ENCODE results near the gene OSTF1. TPM values are rescaled to one million over a fixed set of nuclear protein-coding genes. Genes with fewer than 3 reads are reported as not detected.

OSTF1 gene
- total RNA-seq, 1 donor from 2014 or later = 38.4 TPM

- TF ChIP-seq CTCF (IDR thresholded peaks at IDR 0.05; ENCODE audit: partially characterized antibody, unreplicated experiment) = no peak
- Mint-ChIP-seq H3K27me3 (ENCODE audit: unreplicated experiment) (peaks cover 1% of the 10 kb centered on the region), H3K27ac (ENCODE audit: unreplicated experiment) (no peak overlapping the region), H3K9me3 (ENCODE audit: unreplicated experiment) (peaks cover 4% of the 10 kb centered on the region), H3K4me1 (ENCODE audit: low read depth, unreplicated experiment) (no peaks in the 10 kb centered on the region), H3K36me3 (ENCODE audit: unreplicated experiment) (peaks cover 10% of the 10 kb centered on the region), H3K4me3 (ENCODE audit: unreplicated experiment) (no peak overlapping the region)
- no peak for DNase-seq
Measured at GRCh38 chr9:75140261-75140660, 51.9 kb downstream of the OSTF1 start.

GRCh38 chr9:75142202-75142601 lies 53.9 kb downstream of the OSTF1 start:
- H3K9me3 Mint-ChIP-seq (ENCODE audit: unreplicated experiment) = peaks cover 4% of the 10 kb centered on the region
- H3K27me3 Mint-ChIP-seq (ENCODE audit: unreplicated experiment) = peaks cover 1% of the 10 kb centered on the region
- no peak overlapping the region for H3K27ac Mint-ChIP-seq (ENCODE audit: unreplicated experiment)
- DNase-seq = no peak
- TF ChIP-seq CTCF (IDR thresholded peaks at IDR 0.05; ENCODE audit: partially characterized antibody, unreplicated experiment) = no peak
- H3K4me1 Mint-ChIP-seq (ENCODE audit: low read depth, unreplicated experiment) = no peaks in the 10 kb centered on the region
- H3K36me3 Mint-ChIP-seq (ENCODE audit: unreplicated experiment) = peaks cover 11% of the 10 kb centered on the region
- no peak overlapping the region for H3K4me3 Mint-ChIP-seq (ENCODE audit: unreplicated experiment)

- Mint-ChIP-seq H3K36me3 (ENCODE audit: unreplicated experiment) (peaks cover 11% of the 10 kb centered on the region), H3K4me1 (ENCODE audit: low read depth, unreplicated experiment) (no peaks in the 10 kb centered on the region), H3K9me3 (ENCODE audit: unreplicated experiment) (peaks cover 4% of the 10 kb centered on the region), H3K27ac (ENCODE audit: unreplicated experiment) (no peak overlapping the region), H3K27me3 (ENCODE audit: unreplicated experiment) (peaks cover 1% of the 10 kb centered on the region), H3K4me3 (ENCODE audit: unreplicated experiment) (no peak overlapping the region)
- no peak for DNase-seq
- no peak for TF ChIP-seq CTCF (IDR thresholded peaks at IDR 0.05; ENCODE audit: partially characterized antibody, unreplicated experiment)
Measured at GRCh38 chr9:75146229-75146628, 57.9 kb downstream of the OSTF1 start.

GRCh38 chr9:75147638-75148037 lies 59.3 kb downstream of the OSTF1 start:
- DNase-seq = no peak
- no peaks in the 10 kb centered on the region for H3K4me1 Mint-ChIP-seq (ENCODE audit: low read depth, unreplicated experiment)
- no peak overlapping the region for H3K27ac Mint-ChIP-seq (ENCODE audit: unreplicated experiment)
- no peak overlapping the region for H3K4me3 Mint-ChIP-seq (ENCODE audit: unreplicated experiment)
- H3K9me3 Mint-ChIP-seq (ENCODE audit: unreplicated experiment) = peaks cover 4% of the 10 kb centered on the region
- peaks cover 11% of the 10 kb centered on the region for H3K36me3 Mint-ChIP-seq (ENCODE audit: unreplicated experiment)
- peaks cover 1% of the 10 kb centered on the region for H3K27me3 Mint-ChIP-seq (ENCODE audit: unreplicated experiment)
- TF ChIP-seq CTCF (IDR thresholded peaks at IDR 0.05; ENCODE audit: partially characterized antibody, unreplicated experiment) = no peak

GRCh38 chr9:75148561-75148960 lies 60.2 kb downstream of the OSTF1 start:
- Mint-ChIP-seq H3K27me3 (ENCODE audit: unreplicated experiment) (peaks cover 1% of the 10 kb centered on the region), H3K36me3 (ENCODE audit: unreplicated experiment) (peaks cover 11% of the 10 kb centered on the region), H3K27ac (ENCODE audit: unreplicated experiment) (no peak overlapping the region), H3K9me3 (ENCODE audit: unreplicated experiment) (peaks cover 4% of the 10 kb centered on the region), H3K4me1 (ENCODE audit: low read depth, unreplicated experiment) (no peaks in the 10 kb centered on the region), H3K4me3 (ENCODE audit: unreplicated experiment) (no peak overlapping the region)
- DNase-seq = no peak
- TF ChIP-seq CTCF (IDR thresholded peaks at IDR 0.05; ENCODE audit: partially characterized antibody, unreplicated experiment) = no peak
